Measurements from ENCODE around the gene PXT1. TPM values are rescaled to one million over a fixed set of nuclear protein-coding genes. Genes with fewer than 3 reads are reported as not detected.

Gene PXT1
- total RNA-seq, 1 donor from 2014 or later = not detected

- DNase-seq (ENCODE audit: low read depth) = no peak
- no peak overlapping the region for H3K4me3 ChIP-seq (ENCODE audit: low read depth, low read length)
- no peak for TF ChIP-seq CTCF (conservative IDR thresholded peaks at IDR 0.05; ENCODE audit: low read depth, low read length)
Observed at GRCh38 chr6:36445621-36446020, 3.0 kb upstream of the PXT1 start.

- TF ChIP-seq CTCF (conservative IDR thresholded peaks at IDR 0.05; ENCODE audit: low read depth, low read length) = no peak
- peak overlapping the region; percentile 88 for H3K4me3 ChIP-seq (ENCODE audit: low read depth, low read length)
- no peak for DNase-seq (ENCODE audit: low read depth)
Observed at GRCh38 chr6:36444470-36444869, 1.8 kb upstream of the PXT1 start.

- DNase-seq (ENCODE audit: low read depth) = no peak
- peak; percentile 33 for TF ChIP-seq CTCF (conservative IDR thresholded peaks at IDR 0.05; ENCODE audit: low read depth, low read length)
- H3K4me3 ChIP-seq (ENCODE audit: low read depth, low read length) = peak overlapping the region; percentile 88
Observed at GRCh38 chr6:36443471-36444428, 1.1 kb upstream of the PXT1 start.

- peak overlapping the region; percentile 88 for H3K4me3 ChIP-seq (ENCODE audit: low read depth, low read length)
- DNase-seq (ENCODE audit: low read depth) = no peak
- TF ChIP-seq CTCF (conservative IDR thresholded peaks at IDR 0.05; ENCODE audit: low read depth, low read length) = no peak
Observed at GRCh38 chr6:36442103-36442670, 467 bp downstream of the PXT1 start.

- TF ChIP-seq CTCF (conservative IDR thresholded peaks at IDR 0.05; ENCODE audit: low read depth, low read length) = no peak
- DNase-seq (ENCODE audit: low read depth) = peak; percentile 88
- H3K4me3 ChIP-seq (ENCODE audit: low read depth, low read length) = no peak overlapping the region
Observed at GRCh38 chr6:36441307-36441894, 1.3 kb downstream of the PXT1 start.

GRCh38 chr6:36436466-36436865 lies 6.2 kb downstream of the PXT1 start:
- no peak for TF ChIP-seq CTCF (conservative IDR thresholded peaks at IDR 0.05; ENCODE audit: low read depth, low read length)
- no peak overlapping the region for H3K4me3 ChIP-seq (ENCODE audit: low read depth, low read length)
- no peak for DNase-seq (ENCODE audit: low read depth)
